Chondrocyte (in vitro differentiated cells): Measurements from ENCODE around the gene TNKS1BP1. TPM values are rescaled to one million over a fixed set of nuclear protein-coding genes. Genes with fewer than 3 reads are reported as not detected.

ENCODE experiments used
- DNase-seq: peaks from one replicate; pipeline ENCODE4 v3.0.0; 2021; ENCODE audit warnings: mixed read lengths, low spot score
- H3K27ac Mint-ChIP-seq: one replicate; pipeline ENCODE4 v1.8.0; 2021; ENCODE audit warnings: mild to moderate bottlenecking, moderate library complexity, mixed read lengths; ENCODE audit not compliant: unreplicated experiment
- H3K27me3 Mint-ChIP-seq: 2 replicates; pipeline ENCODE4 v1.8.0; 2021; ENCODE audit warnings: low read depth, mixed read lengths
- H3K36me3 Mint-ChIP-seq: 2 replicates; pipeline ENCODE4 v1.8.0; 2021; ENCODE audit warnings: low read depth, mixed read lengths
- H3K4me1 Mint-ChIP-seq: 2 replicates; pipeline ENCODE4 v1.8.0; 2021; ENCODE audit warnings: low read depth, mild to moderate bottlenecking, mixed read lengths
- H3K4me3 Mint-ChIP-seq: one replicate; pipeline ENCODE4 v1.8.0; 2021; ENCODE audit warnings: mild to moderate bottlenecking, moderate library complexity, mixed read lengths; ENCODE audit not compliant: unreplicated experiment
- H3K9me3 Mint-ChIP-seq: 2 replicates; pipeline ENCODE4 v1.8.0; 2021; ENCODE audit warnings: low read depth, mixed read lengths
- total RNA-seq: library from RNA; stranded (reverse); gene quantifications from 3 replicates; pipeline ENCODE4 v1.2.1, GENCODE V29; 2021
- TF ChIP-seq, protein P1 (sequence below): fragments of 200-600 bp; sonication (generic); IDR thresholded peaks from 2 replicates; pipeline ENCODE4 v1.5.0; 2021; ENCODE audit warnings: antibody characterized with exemption, mild to moderate bottlenecking, moderate library complexity

Gene TNKS1BP1
- total RNA-seq, 1 donor from 2014 or later: 181 TPM

DNA sequence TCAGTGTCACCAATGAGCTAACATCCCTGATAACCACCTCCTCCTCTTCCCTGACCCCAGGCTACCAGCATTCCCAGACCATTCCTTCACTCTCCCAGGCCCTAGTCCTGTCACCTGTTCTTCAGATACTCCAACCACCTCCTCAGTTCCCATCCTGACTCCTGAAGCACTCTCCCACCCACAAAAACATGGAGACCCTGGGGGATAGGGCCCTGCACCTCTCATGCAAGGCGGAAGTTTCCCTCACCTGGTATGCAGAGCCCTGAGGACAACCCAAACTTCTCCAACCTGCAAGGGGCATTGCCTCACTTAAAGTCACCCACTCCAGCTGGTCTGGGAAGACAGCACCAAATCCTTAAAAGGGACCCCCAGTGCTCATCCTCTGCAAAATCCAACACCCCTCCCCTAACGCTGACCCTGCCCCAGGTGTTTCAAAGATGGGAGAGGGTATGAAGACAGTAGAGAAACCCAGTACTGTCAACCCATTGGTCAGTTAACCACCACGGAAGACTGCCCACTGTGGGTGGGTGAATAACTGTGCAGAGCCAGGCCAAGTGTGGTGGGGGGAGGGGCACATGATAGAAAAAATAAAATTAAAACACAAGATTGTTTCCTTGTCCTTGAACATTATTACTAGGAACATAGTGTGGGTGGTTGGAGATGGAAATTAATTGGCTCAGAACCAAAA, 1.4 kb downstream of the TNKS1BP1 start:
- H3K27me3 Mint-ChIP-seq: no peaks in the 10 kb centered on the region
- DNase-seq: no peak

DNA sequence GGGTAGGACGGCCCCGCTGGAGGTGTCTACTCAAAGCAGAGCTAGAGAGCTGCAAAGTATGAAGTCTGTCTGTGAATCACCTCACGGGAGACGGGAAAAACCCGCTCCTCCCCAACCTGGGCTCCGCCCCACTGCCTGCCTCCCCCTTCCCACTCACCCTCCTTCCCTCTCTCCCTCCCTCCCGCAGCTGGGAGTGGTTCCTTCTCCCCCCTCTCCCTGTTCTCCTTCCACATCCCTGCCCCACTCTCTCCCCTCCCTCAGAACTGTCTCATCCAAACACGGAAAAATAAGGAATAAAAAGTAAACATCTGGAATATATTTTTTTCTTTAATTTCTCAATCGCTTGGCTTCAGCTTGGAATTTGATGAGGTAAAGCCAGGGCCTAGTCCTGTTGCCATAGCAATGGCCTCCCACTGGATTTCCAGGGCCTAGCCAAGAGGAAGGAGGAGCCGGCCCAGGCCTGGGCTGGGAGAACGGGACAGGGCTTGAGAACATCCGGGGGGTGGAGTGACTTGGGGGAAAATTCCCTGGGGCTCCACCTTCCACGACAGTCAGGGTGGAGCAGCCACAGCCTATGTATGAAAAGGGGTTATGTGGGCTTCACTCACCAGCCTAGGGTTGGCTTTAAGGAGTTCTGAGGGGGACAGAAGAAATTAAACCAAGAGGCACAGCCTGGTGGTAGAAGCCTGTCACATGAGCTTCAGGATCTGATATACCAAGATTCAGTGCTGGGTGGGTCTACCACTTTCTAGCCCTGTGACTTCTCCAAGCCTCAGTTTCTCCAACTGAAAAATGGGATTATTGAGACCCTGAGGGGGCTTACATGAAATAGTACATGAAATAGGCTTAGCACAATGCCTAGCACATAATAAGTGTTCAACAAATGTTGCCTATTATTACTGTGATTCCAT, 2.2 kb downstream of the TNKS1BP1 start:
- DNase-seq: no peak
- H3K27me3 Mint-ChIP-seq: no peaks in the 10 kb centered on the region

More for the DNA sequence above, 1.4 kb downstream of the TNKS1BP1 start:
- TF ChIP-seq, protein P1, sequence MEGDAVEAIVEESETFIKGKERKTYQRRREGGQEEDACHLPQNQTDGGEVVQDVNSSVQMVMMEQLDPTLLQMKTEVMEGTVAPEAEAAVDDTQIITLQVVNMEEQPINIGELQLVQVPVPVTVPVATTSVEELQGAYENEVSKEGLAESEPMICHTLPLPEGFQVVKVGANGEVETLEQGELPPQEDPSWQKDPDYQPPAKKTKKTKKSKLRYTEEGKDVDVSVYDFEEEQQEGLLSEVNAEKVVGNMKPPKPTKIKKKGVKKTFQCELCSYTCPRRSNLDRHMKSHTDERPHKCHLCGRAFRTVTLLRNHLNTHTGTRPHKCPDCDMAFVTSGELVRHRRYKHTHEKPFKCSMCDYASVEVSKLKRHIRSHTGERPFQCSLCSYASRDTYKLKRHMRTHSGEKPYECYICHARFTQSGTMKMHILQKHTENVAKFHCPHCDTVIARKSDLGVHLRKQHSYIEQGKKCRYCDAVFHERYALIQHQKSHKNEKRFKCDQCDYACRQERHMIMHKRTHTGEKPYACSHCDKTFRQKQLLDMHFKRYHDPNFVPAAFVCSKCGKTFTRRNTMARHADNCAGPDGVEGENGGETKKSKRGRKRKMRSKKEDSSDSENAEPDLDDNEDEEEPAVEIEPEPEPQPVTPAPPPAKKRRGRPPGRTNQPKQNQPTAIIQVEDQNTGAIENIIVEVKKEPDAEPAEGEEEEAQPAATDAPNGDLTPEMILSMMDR: peak; percentile 48
- Mint-ChIP-seq H3K27ac (peak overlapping the region; percentile 99), H3K4me3 (peak overlapping the region; percentile 87), H3K4me1 (peaks cover 58% of the 10 kb centered on the region), H3K36me3 (peaks cover 32% of the 10 kb centered on the region), H3K9me3 (no peaks in the 10 kb centered on the region)

DNA sequence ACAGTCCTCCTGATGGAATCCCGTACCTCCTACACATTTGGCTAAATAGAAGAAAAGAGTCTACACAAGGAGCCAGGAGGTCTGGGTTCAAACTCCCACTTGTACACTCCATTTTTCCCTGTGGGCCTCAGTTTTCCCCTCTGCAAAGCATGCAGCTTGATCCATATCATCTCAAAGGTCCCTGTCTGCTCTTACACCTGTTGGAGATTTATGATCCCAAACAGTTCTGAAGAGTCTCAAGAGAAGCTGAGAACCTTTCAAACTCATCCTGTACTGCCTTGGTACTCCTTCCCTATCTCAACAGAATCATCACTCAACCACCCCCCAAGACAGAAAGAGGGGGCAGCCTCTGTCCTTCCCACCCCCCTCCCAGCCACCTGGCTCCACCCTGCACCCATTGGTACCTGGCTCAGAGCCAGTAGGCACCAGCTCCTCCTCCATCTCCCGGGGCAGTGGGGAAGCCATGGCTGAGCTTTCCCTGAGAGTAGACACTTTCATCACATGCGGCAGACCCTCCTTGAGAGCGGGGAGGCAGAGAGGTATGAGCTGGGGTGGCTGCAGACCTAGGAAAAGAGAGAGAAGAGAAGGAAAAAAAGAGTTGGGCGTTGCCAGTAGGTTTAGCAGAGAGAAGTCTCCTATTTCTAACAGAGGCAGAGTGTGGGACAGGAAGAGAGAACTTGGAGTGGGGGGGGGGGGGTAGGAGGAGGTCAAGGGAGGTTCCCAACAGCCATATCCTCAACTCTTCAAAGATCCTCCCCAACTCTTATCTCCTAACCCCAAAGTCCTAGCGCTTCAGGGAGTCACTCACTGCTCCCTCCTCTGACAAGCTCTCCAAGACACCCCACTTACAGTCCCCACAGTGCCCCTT, 3.1 kb downstream of the TNKS1BP1 start:
- H3K4me1 Mint-ChIP-seq: peaks cover 65% of the 10 kb centered on the region
- no peak for DNase-seq

More for the DNA sequence above, 2.2 kb downstream of the TNKS1BP1 start:
- TF ChIP-seq, protein P1: peak; percentile 39
- Mint-ChIP-seq H3K4me3 (peak overlapping the region; percentile 87), H3K27ac (peak overlapping the region; percentile 99), H3K9me3 (no peaks in the 10 kb centered on the region), H3K36me3 (peaks cover 32% of the 10 kb centered on the region), H3K4me1 (peaks cover 66% of the 10 kb centered on the region)

DNA sequence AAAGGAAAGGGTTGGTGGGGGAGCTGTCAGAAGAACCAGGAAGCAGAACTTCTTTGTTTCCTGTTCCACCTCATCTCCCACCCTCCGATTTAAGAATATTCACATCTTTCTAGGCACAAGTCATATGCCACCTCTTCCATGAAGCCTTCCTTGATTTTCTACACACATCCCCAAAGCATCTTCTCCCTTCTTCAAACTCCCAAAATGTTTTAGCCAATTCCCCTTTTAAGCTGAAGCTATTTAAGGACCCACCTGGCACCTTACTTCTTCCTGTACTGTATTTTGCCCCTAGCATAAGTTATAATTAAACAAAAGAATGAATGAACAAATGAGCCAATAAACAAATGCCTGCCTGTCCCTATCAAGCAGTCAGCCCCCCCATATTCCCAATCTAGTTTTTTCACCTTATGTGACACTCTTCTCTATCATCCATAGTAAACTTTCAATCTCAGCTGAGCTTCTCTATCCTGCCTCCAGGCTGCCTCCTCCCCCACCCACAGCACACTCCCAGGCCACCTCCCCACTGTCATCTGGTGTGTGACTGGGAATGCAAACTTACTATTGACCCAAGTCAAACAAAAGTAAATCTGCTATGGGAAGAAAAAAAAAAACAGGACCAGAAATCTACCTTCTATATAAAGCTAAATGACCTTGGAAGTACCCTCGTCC, 3.9 kb downstream of the TNKS1BP1 start:
- H3K9me3 Mint-ChIP-seq: no peaks in the 10 kb centered on the region
- H3K27me3 Mint-ChIP-seq: no peaks in the 10 kb centered on the region
- no peak for DNase-seq
- H3K4me3 Mint-ChIP-seq: peak overlapping the region; percentile 87
- H3K27ac Mint-ChIP-seq: peak overlapping the region; percentile 99
- TF ChIP-seq, protein P1: no peak
- H3K4me1 Mint-ChIP-seq: peaks cover 57% of the 10 kb centered on the region
- peaks cover 19% of the 10 kb centered on the region for H3K36me3 Mint-ChIP-seq

More for the DNA sequence above, 3.1 kb downstream of the TNKS1BP1 start:
- Mint-ChIP-seq H3K9me3 (no peaks in the 10 kb centered on the region), H3K27me3 (no peaks in the 10 kb centered on the region), H3K27ac (peak overlapping the region; percentile 99), H3K36me3 (peaks cover 25% of the 10 kb centered on the region), H3K4me3 (peak overlapping the region; percentile 87)
- TF ChIP-seq, protein P1: no peak
